ENCODE measurements around the gene CETN2.
"Not testable (repeated sequence)": the region's sequence is repeated elsewhere in the genome, so short reads cannot be mapped to it uniquely, and the experiment has no call there.

The CETN2 gene

GRCh38 chrX:152831391-152831790 lies 834 bp upstream of the CETN2 start:
- DNase-seq: no peak

- DNase-seq: no peak
These were observed 5.6 kb downstream of the CETN2 start for GRCh38 chrX:152824841-152825374.

GRCh38 chrX:152823657-152824056 lies 6.9 kb downstream of the CETN2 start:
- peak; percentile 8 for DNase-seq

- DNase-seq: no peak
These were observed 8.0 kb downstream of the CETN2 start for GRCh38 chrX:152822383-152823086.

GRCh38 chrX:152821145-152821765 lies 9.3 kb downstream of the CETN2 start:
- DNase-seq: peak; percentile 80

GRCh38 chrX:152819732-152820131 lies 10.8 kb downstream of the CETN2 start:
- no peak for DNase-seq

GRCh38 chrX:152819266-152819665 lies 11.3 kb downstream of the CETN2 start:
- DNase-seq: no peak

- no peak for DNase-seq
These were observed 12.2 kb downstream of the CETN2 start for GRCh38 chrX:152818356-152818755.

GRCh38 chrX:152817078-152817764 lies 13.3 kb downstream of the CETN2 start:
- peak; percentile 31 for DNase-seq

GRCh38 chrX:152814048-152814447 lies 16.5 kb downstream of the CETN2 start:
- no peak for DNase-seq

- DNase-seq: no peak
These were observed 17.4 kb downstream of the CETN2 start for GRCh38 chrX:152813206-152813605.

GRCh38 chrX:152810403-152810802 lies 20.2 kb downstream of the CETN2 start:
- DNase-seq: peak; percentile 16

GRCh38 chrX:152806035-152806434 lies 24.5 kb downstream of the CETN2 start:
- no peak for DNase-seq

- no peak for DNase-seq
These were observed 31.6 kb downstream of the CETN2 start for GRCh38 chrX:152798945-152799344.

GRCh38 chrX:152787062-152787461 lies 43.5 kb downstream of the CETN2 start:
- not testable (repeated sequence) for DNase-seq

All from NCI-H82 (cell line).